Stomach (tissue), 9 donors: Measurements from ENCODE around the gene COX7B2. TPM values are rescaled to one million over a fixed set of nuclear protein-coding genes. Genes with fewer than 3 reads are reported as not detected.

Experiments used
- DNase-seq, 2 donors: peaks; one replicate each; pipeline versions ENCODE4 v3.0.0 to v3.0.0-alpha.2; 2013 to 2019
- H3K27ac ChIP-seq, 5 donors: fragments of 200-600 bp in 4 of 5; sonication (generic) in 4 of 5; one replicate each; pipeline ENCODE4 v1.5.1; 2013 to 2019; ENCODE audit warnings: mild to moderate bottlenecking in 1 of 5, moderate library complexity in 1 of 5
- H3K27me3 ChIP-seq, 3 donors: fragments of 200-600 bp; sonication (generic); one replicate each; pipeline ENCODE4 v1.5.1; 2017 to 2019; ENCODE audit warnings: mixed run types in 1 of 3
- H3K36me3 ChIP-seq, 4 donors: fragments of 200-600 bp; sonication (generic); 1 replicate in 3 of 4; 2 replicates in 1 of 4; pipeline ENCODE4 v1.5.1; 2016 to 2019
- H3K4me1 ChIP-seq, 4 donors: fragments of 200-600 bp; sonication (generic); one replicate each; pipeline ENCODE4 v1.5.1; 2016 to 2019
- H3K4me3 ChIP-seq, 4 donors: fragments of 200-600 bp; sonication (generic) in 3 of 4; one replicate each; pipeline ENCODE4 v1.5.1; 2016 to 2019; ENCODE audit warnings: mild to moderate bottlenecking in 1 of 4
- H3K9me3 ChIP-seq, 4 donors: fragments of 200-600 bp; sonication (generic); one replicate each; pipeline ENCODE4 v1.5.1; 2016 to 2019
- EP300 ChIP-seq: sonication (generic); formaldehyde crosslinking; IDR thresholded peaks from one replicate; pipeline ENCODE4 v1.6.1; 2017; ENCODE audit warnings: antibody characterized with exemption
- POLR2A ChIP-seq, 4 donors: fragments of 450-650 bp; IDR thresholded peaks; one replicate each; pipeline ENCODE4 v1.6.1; 2016; ENCODE audit warnings: antibody characterized with exemption in 4 of 4, control low read depth in 2 of 4, mild to moderate bottlenecking in 1 of 4, moderate library complexity in 1 of 4
- POLR2AphosphoS5 ChIP-seq, 3 donors: sonication (generic); formaldehyde crosslinking; IDR thresholded peaks; one replicate each; pipeline ENCODE4 v1.6.1; 2016; ENCODE audit warnings: antibody characterized with exemption in 3 of 3
- WGBS, 5 donors: extraction: QIAGEN DNeasy Blood & Tissue Kit in 3 of 5; methylation state at CpG; one replicate each; pipeline versions ENCODE4 v1.1.5 to v1.1.7; 2013 to 2018; 5-methylcytosine and 5-hydroxymethylcytosine counted together
- intact Hi-C: fragments of 100-400 bp; cut with DNase I; formaldehyde crosslinking; loops from one replicate; pipeline ENCODE4 v1.15.1; 2023; ENCODE audit warnings: low total_unique reads
- polyA plus RNA-seq, 3 donors: library from polyadenylated mRNA; stranded (reverse); fragments of 200-250 nt; gene quantifications; one replicate each; pipeline ENCODE4 v1.2.3, GENCODE V29; 2013
- total RNA-seq, 5 donors: library from RNA; depleted of rRNA; stranded (reverse); fragments of >200 nt; gene quantifications; one replicate each; pipeline versions ENCODE4 v1.1.0 to v1.2.3, GENCODE V29; 2014 to 2016
- TF ChIP-seq, protein P1 (sequence below), 7 experiments: fragments of 450-650 bp in 4 of 7; fragments of 200-600 bp in 3 of 7; sonication (generic) in 3 of 7; IDR thresholded peaks; one replicate each; pipeline ENCODE4 v1.5.1; 2016 to 2019; ENCODE audit warnings: antibody characterized with exemption in 7 of 7, control low read depth in 2 of 7, mild to moderate bottlenecking in 1 of 7
- donor health status: healthy with polysubstance abuse.
- donor health status: Bipolar disorder and iron deficiency.
- donor health status: healthy.

COX7B2 gene
- total and polyA plus RNA-seq, 8 donors, result not detected

DNA sequence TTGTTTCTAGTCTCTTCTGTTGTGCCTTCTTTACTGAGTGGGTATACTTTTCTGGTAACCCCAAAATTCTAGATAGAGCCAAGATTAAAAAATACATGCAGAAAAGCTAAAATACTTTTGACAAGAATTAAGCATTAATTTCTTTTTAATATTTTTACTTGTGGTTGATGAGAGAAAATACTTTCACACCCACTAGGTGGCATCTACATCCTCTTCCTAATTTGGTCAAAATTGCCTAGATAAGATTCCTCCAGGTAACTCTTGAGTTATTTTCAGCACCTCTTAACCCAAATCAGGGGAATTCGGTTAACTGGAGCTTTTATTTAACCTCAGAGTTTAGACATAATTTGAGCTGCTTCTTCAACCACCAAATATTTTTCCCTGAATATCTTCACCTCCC lies 28.4 kb upstream of the COX7B2 start:
- Histone ChIP-seq H3K4me3 (no peak overlapping the region), H3K27me3 (no peaks in the 10 kb centered on the region), H3K36me3 (no peaks in the 10 kb centered on the region), H3K4me1 (no peaks in the 10 kb centered on the region), H3K27ac (no peak overlapping the region), H3K9me3 (no peaks in the 10 kb centered on the region)
- no peak for DNase-seq
- TF ChIP-seq EP300 (no peak), POLR2A (IDR thresholded peaks at IDR 0.05) (no peak)
- TF ChIP-seq, protein P1, sequence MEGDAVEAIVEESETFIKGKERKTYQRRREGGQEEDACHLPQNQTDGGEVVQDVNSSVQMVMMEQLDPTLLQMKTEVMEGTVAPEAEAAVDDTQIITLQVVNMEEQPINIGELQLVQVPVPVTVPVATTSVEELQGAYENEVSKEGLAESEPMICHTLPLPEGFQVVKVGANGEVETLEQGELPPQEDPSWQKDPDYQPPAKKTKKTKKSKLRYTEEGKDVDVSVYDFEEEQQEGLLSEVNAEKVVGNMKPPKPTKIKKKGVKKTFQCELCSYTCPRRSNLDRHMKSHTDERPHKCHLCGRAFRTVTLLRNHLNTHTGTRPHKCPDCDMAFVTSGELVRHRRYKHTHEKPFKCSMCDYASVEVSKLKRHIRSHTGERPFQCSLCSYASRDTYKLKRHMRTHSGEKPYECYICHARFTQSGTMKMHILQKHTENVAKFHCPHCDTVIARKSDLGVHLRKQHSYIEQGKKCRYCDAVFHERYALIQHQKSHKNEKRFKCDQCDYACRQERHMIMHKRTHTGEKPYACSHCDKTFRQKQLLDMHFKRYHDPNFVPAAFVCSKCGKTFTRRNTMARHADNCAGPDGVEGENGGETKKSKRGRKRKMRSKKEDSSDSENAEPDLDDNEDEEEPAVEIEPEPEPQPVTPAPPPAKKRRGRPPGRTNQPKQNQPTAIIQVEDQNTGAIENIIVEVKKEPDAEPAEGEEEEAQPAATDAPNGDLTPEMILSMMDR (IDR thresholded peaks at IDR 0.05), result no peak
- 40 to 59% (median 57%) methylated on average over 1 of the region's 1 CpG for WGBS, 5 donors
- intact Hi-C loops, result no loop called here

DNA sequence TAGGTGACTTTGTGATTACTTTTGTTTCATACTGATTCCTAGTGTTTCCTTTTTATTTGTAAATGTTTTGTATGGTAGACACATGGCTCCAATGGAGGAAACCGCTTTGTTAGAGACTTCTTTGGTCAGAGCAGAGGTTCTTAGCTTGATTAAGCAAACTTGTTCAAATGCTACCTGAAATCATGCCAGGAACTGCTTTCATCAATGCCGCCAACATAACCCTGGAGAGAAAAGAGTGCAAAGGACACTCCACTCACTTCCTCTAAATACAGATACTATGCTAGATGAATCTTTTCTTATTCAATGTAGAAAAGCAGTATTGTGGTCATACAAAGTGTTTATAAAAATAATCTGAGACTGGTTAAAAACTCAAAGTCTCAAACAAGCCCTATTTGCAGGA lies 25.7 kb upstream of the COX7B2 start:
- DNase-seq, result peak in 1 of 2 donors; percentile 6
- intact Hi-C loops, result no loop called here

DNA sequence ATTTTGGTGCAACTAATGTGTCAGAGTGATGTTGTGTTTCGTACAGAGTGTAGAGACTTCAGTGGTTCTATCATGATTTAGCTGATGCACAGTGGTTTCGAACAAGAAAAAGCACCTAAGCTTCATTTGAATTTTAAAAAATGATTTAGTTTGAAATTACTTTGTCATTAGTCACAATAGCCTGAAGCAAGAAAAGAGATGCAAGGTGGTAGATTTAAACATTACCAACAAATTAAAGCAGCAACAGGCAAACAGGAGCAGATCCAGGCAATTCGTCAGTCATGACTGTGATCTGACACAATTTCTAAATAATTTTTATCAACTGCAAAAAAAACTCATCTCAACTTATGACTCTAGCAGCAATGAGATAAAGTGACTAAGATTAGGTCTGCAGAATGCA lies 24.6 kb upstream of the COX7B2 start:
- intact Hi-C loops, result no loop called here

More for the DNA sequence above, 25.7 kb upstream of the COX7B2 start:
- no peaks in the 10 kb centered on the region for H3K9me3 ChIP-seq
- H3K36me3 ChIP-seq, result no peaks in the 10 kb centered on the region
- TF ChIP-seq POLR2AphosphoS5 (IDR thresholded peaks at IDR 0.05), result no peak
- TF ChIP-seq EP300, result no peak
- TF ChIP-seq, protein P1 (IDR thresholded peaks at IDR 0.05), result no peak
- TF ChIP-seq POLR2A (IDR thresholded peaks at IDR 0.05), result no peak
- H3K4me3 ChIP-seq, result no peak overlapping the region
- 32 to 54% (median 33%) methylated on average over 2 of the region's 2 CpGs for WGBS, 5 donors
- H3K27me3 ChIP-seq, result no peaks in the 10 kb centered on the region
- no peaks in the 10 kb centered on the region for H3K4me1 ChIP-seq
- no peak overlapping the region for H3K27ac ChIP-seq

DNA sequence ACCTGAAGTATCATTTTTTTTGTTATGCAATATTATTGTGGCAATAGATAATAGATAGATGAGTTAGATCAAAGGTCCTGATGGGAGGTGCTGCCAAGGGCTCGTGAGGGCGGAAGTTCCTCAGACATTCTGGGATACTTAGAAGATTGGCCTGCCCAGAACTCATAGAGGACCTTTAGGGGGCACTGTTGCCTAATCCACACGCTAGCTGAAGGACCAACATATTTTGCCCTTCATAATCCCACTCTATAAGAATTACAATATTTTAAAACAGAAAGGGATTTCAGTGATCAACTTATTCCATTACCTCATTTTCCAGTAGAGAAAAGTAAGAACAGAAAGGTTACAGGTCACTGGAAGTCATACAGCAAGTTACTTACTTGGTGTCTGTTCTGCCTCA lies 22.9 kb upstream of the COX7B2 start:
- Histone ChIP-seq H3K36me3 (no peaks in the 10 kb centered on the region), H3K9me3 (no peaks in the 10 kb centered on the region), H3K27ac (no peak overlapping the region), H3K4me3 (no peak overlapping the region), H3K4me1 (no peaks in the 10 kb centered on the region), H3K27me3 (no peaks in the 10 kb centered on the region)
- TF ChIP-seq EP300, result no peak
- no peak for TF ChIP-seq POLR2A (IDR thresholded peaks at IDR 0.05)
- TF ChIP-seq POLR2AphosphoS5 (IDR thresholded peaks at IDR 0.05), result no peak
- TF ChIP-seq, protein P1 (IDR thresholded peaks at IDR 0.05), result peak in 2 of 7 experiments; percentile 10 to 18
- intact Hi-C loops, result no loop called here
- WGBS, 5 donors, result 19 to 48% (median 40%) methylated on average over 3 of the region's 3 CpGs
- DNase-seq, result peak in 1 of 2 donors; percentile 35

More for the DNA sequence above, 24.6 kb upstream of the COX7B2 start:
- Histone ChIP-seq H3K9me3 (no peaks in the 10 kb centered on the region), H3K27me3 (no peaks in the 10 kb centered on the region), H3K4me1 (no peaks in the 10 kb centered on the region), H3K36me3 (no peaks in the 10 kb centered on the region), H3K4me3 (no peak overlapping the region), H3K27ac (no peak overlapping the region)
- WGBS, 5 donors, result 66 to 80% (median 73%) methylated on average over 3 of the region's 3 CpGs
- DNase-seq, result no peak
- TF ChIP-seq POLR2AphosphoS5 (IDR thresholded peaks at IDR 0.05), result no peak

GRCh38 chr4:46930891-46931290 lies 21.8 kb upstream of the COX7B2 start:
- DNase-seq, result no peak
- no peak for TF ChIP-seq EP300
- TF ChIP-seq POLR2AphosphoS5 (IDR thresholded peaks at IDR 0.05), result no peak
- TF ChIP-seq, protein P1 (IDR thresholded peaks at IDR 0.05), result no peak
- no peak for TF ChIP-seq POLR2A (IDR thresholded peaks at IDR 0.05)

More at GRCh38 chr4:46930891-46931290, 21.8 kb upstream of the COX7B2 start:
- no peaks in the 10 kb centered on the region for H3K36me3 ChIP-seq
- H3K9me3 ChIP-seq, result no peaks in the 10 kb centered on the region
- no peaks in the 10 kb centered on the region for H3K27me3 ChIP-seq
- H3K4me3 ChIP-seq, result no peak overlapping the region
- H3K4me1 ChIP-seq, result no peaks in the 10 kb centered on the region
- WGBS, 5 donors, result 29 to 38% (median 33%) methylated on average over 3 of the region's 3 CpGs
- H3K27ac ChIP-seq, result no peak overlapping the region
- intact Hi-C loops, result no loop called here
